SKM-1 treated with dmso at 0.1 percent for 144 hours (cell line): ENCODE results near the gene ARAP3.

Experiments
- DNase-seq: peaks from one replicate; lab custom pipeline; 2025; ENCODE audit not compliant: unreplicated experiment; lab: John Stamatoyannopoulos, UW

ARAP3 gene

GRCh38 chr5:141703133-141703561, 21.1 kb upstream of the ARAP3 start:
- no peak for DNase-seq

- DNase-seq = no peak
Measured at GRCh38 chr5:141701360-141702119, 19.5 kb upstream of the ARAP3 start.

DNA sequence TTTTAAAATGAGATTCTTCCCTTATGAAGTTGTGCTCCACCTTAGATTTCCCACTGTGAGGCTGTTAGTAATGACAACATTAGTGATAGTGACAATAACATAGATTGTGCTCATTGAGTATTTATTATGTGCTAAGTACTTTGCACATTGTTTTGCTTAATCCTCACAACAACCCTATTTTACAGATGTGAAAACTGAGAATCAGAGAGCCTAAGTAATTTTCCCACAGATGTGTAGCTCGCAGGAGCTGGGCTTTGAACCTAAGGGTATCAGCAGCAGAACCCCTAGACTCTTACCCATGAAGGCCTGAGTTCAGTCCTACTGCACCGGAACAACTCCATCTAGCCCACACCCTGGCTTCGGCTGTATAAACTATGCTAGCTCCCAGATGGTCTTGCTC, 15.6 kb upstream of the ARAP3 start:
- DNase-seq = no peak

DNA sequence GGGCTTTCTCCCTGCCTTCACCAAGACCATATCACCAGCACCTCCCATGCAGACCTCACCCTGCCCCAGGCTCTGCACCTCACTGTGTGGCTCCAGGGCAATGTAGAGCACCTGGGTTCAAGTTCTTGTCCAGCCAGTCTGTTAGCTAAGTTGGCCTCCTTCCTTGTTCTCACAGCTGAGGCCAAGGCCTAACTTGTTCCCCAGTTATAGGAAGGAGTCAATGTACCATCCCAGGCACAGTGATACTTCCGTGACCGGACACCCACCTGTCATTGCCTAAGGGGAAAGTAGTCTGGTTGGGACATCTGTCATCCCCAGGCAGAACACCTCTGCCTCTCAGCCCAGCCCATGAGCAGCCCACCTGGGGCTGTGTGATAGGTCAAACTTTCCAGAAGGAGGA, 14.4 kb upstream of the ARAP3 start:
- DNase-seq = no peak

DNA sequence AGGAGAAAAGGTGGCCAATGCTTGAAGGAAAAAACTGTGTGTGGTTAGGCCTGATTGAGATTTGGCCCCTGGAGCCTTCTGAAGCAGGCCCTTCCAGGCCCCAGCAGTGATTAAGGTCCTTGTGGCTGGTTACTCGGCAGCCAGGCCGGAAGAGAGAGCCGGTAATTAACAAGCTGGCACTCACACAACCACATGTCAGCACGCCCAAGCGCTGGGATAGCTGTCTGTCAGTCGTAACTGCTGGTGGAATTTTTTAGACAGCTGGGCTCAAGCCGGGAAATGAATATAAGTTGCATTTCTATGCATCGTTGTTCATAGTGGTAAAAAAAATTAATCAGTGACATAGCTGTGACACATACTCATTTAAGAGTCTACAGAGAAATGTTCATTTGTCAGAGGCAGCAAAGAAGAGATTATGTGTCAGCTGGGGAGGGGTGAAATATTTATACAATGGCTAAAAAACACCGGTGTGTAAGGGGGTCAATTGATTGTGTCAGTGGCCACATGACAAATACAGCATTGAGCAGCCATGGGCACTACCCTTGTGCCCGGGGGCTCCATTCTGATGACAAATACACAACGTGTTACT, 13.7 kb upstream of the ARAP3 start:
- DNase-seq = no peak

- DNase-seq = no peak
Measured at GRCh38 chr5:141694479-141694878, 12.4 kb upstream of the ARAP3 start.

DNA sequence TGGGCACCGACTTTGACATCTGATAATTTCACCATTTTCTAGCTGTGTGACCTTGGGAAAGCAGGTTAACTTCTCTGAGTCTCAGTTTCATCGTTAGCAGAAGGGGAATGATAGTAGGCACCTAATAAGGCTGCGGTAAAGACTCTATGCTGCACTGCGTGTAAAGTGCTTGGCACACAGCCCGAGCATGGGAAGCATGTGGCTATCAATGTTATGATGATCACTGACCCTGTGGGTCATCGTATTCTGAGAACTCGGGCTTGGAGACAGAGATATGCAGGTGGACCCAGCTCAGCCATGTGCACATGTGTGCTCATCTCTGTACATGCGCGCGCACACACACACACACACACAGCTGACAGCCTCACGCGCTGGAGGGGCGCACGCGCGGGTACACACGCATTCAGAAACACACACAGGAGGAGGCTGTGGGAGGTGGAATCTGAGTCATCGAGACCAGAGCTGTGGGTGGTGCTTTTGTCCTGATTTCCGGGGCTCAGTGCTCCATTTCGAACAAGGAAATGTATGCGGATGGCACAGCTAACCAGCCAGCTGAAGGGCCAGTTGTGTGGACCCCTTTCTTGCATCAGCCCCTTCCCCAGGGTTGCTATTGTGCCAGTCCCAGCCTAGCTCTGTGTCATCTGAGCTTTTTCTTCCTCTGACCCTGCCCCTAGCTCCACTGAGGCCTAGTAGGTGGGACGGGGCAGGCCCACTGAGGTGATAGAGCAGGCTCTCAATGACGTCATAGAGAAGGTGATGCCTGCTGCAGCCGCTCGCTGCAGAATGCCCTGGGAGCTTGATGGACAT, 11.1 kb upstream of the ARAP3 start:
- no peak for DNase-seq

GRCh38 chr5:141692533-141692888, 10.5 kb upstream of the ARAP3 start:
- no peak for DNase-seq

GRCh38 chr5:141691867-141692532, 10.0 kb upstream of the ARAP3 start:
- DNase-seq = peak; percentile 70

- DNase-seq = peak; percentile 83
Measured at GRCh38 chr5:141691286-141691866, 9.3 kb upstream of the ARAP3 start.

GRCh38 chr5:141686648-141687416, 4.8 kb upstream of the ARAP3 start:
- no peak for DNase-seq

DNA sequence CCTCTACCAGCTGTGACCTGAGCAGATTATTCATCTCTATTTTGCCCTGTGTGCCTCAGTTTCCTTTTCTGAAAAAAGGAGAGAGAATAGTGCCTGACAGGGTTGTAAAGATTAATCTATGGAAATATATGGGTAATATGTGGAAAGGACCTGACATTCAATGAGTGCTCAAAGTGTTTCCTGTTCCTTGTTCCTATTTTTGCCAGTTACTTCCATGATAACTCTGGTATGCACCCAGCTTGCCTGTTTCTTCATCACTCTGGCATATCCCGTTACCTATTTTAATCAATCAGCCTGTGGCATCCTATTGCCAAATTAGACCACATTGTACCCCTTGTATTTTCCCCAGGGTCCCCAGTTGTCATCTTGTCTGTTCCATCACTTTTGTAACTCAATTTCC, 3.6 kb upstream of the ARAP3 start:
- no peak for DNase-seq

DNA sequence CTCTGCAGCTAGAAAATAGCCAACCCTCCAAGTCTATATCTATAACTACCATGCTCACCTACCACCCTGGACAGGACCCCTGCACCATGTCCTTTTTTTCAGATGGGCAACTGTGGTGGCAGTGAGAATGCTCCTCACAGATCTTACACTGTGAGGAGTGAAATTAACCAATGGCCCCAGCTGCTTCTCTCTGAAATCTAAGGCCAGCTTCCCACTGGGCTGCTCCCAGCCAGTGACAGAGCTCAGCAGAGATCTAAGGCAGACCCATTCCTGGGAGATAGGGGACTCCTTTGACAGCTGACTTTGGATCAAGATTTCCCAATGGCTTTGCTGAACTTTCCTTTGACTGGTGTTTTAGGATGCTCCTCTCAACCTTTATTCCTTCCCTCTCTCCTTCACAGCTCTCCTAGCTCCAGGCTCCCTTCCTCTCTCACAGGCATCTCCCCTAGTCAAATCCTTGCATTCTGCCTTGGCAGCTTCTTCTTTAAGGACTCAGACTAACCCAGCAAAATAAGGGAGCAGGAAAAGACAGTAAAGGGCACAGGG, 1.6 kb upstream of the ARAP3 start:
- DNase-seq = no peak

DNA sequence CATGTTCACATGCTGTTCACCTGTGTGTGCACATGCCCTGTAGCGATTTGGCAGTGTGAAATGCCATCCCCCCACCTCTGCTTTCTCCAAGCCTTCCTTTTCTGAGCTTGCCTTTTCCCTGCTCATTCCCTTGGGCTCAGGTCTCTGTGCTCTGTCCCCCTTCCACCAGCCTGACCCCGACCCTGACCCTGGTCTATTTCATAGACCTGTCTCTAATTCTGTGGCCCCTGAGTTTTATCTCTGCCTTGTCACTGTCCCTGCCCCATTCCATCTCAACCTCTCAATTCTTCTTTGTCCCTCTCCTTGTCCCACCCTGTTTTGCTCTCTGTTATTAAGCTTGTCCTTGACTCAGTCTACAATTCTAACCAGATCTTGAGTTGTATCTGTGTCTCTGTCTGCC, 735 bp downstream of the ARAP3 start:
- DNase-seq = no peak

GRCh38 chr5:141680751-141681201, 1.3 kb downstream of the ARAP3 start:
- no peak for DNase-seq

DNA sequence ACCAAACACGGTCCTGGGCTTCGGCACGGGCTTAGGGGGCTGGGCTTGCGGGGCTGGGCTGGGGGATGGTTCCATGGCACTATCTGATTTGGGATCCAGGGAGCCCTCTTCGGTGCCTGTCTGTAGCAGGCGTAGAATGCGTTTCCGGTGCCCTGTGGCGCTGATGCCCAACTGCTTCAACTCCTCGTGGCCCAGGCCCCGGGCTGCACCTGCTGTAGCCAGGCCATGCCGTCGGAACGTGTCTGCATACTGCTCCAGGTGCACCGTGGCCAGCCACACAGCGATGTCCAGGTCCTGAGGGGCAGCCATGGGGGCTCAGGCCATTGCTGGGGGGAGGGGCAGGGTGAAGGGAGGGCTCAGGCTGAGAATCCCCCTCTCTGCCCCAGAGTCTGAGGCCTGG, 1.9 kb downstream of the ARAP3 start:
- no peak for DNase-seq

- DNase-seq = no peak
Measured at GRCh38 chr5:141677415-141677814, 4.6 kb downstream of the ARAP3 start.

- DNase-seq = no peak
Measured at GRCh38 chr5:141675672-141676071, 6.4 kb downstream of the ARAP3 start.

GRCh38 chr5:141674747-141675146, 7.3 kb downstream of the ARAP3 start:
- DNase-seq = no peak
